Osteocyte (in vitro differentiated cells): ENCODE results near the gene KCNAB2. TPM values are rescaled to one million over a fixed set of nuclear protein-coding genes. Genes with fewer than 3 reads are reported as not detected.

ENCODE experiments used
- DNase-seq: peaks from one replicate; pipeline ENCODE4 v3.0.0; 2021; ENCODE audit warnings: mixed read lengths; ENCODE audit not compliant: unreplicated experiment; ENCODE audit errors: extremely low spot score
- H3K27ac Mint-ChIP-seq: one replicate; pipeline ENCODE4 v1.8.0; 2021; ENCODE audit warnings: mild to moderate bottlenecking, mixed read lengths; ENCODE audit not compliant: unreplicated experiment
- H3K27me3 Mint-ChIP-seq: one replicate; pipeline ENCODE4 v1.8.0; 2021; ENCODE audit warnings: mixed read lengths; ENCODE audit not compliant: unreplicated experiment
- H3K36me3 Mint-ChIP-seq: one replicate; pipeline ENCODE4 v1.8.0; 2021; ENCODE audit warnings: mixed read lengths; ENCODE audit not compliant: unreplicated experiment
- H3K4me1 Mint-ChIP-seq: one replicate; pipeline ENCODE4 v1.8.0; 2021; ENCODE audit warnings: mixed read lengths; ENCODE audit not compliant: unreplicated experiment
- H3K4me3 Mint-ChIP-seq: one replicate; pipeline ENCODE4 v1.8.0; 2021; ENCODE audit warnings: mild to moderate bottlenecking, moderate library complexity, mixed read lengths; ENCODE audit not compliant: unreplicated experiment
- H3K9me3 Mint-ChIP-seq: one replicate; pipeline ENCODE4 v1.8.0; 2021; ENCODE audit warnings: mixed read lengths; ENCODE audit not compliant: unreplicated experiment
- CTCF ChIP-seq: fragments of 200-600 bp; sonication (generic); IDR thresholded peaks from 2 replicates; pipeline ENCODE4 v1.5.0; 2021; ENCODE audit warnings: antibody characterized with exemption, mild to moderate bottlenecking, moderate library complexity
- total RNA-seq: library from RNA; stranded (reverse); gene quantifications from 2 replicates; pipeline ENCODE4 v1.2.1, GENCODE V29; 2021

Gene KCNAB2
- total RNA-seq, 1 donor from 2014 or later = 9.3 TPM

GRCh38 chr1:6136516-6137220, 91.0 kb downstream of the KCNAB2 start:
- Mint-ChIP-seq H3K36me3 (no peaks in the 10 kb centered on the region), H3K4me3 (no peak overlapping the region), H3K9me3 (peaks cover 14% of the 10 kb centered on the region), H3K4me1 (no peaks in the 10 kb centered on the region), H3K27ac (no peak overlapping the region), H3K27me3 (peaks cover 4% of the 10 kb centered on the region)
- no peak for TF ChIP-seq CTCF
- no peak for DNase-seq

DNA sequence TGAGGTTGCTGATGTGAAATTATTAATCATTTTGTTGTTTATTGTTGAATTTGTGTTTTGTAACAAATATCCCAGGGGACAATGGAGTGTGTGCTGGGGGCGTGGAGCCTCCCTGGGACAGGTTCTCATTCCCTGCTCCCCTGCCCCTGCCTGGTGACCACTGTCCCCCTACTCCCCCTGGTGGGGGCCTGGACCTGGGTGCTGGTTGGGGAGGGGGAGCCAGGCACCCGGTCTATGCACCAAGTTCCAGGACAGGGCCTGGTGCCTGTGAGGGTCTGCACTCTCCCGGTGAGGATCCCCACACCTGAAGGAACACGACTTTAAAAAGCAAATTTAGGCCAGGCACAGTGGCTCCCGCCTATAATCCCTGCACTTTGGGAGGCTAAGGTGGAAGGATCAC, 92.1 kb downstream of the KCNAB2 start:
- H3K4me3 Mint-ChIP-seq = no peak overlapping the region

DNA sequence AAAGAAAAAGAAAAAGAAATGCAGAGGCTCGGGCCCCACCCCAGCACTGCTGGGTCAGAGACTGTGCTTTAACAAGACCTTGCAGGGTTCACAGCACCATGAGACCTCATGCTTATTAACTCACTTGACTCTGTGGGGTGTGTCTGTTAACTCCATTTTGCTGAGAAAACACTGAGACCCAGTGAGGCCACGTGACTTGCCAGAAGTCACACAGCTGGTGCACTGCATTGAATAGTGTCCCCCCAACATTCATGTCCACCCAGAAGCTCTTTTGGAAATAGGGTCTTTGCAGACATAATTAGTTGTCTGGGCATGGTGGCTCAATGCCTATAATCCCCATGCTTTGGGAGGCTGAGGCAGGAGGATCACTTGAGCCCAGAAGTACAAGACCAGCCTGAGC, 94.7 kb downstream of the KCNAB2 start:
- Mint-ChIP-seq H3K27me3 (peaks cover 14% of the 10 kb centered on the region), H3K36me3 (no peaks in the 10 kb centered on the region), H3K9me3 (no peaks in the 10 kb centered on the region), H3K4me1 (no peaks in the 10 kb centered on the region), H3K27ac (no peak overlapping the region), H3K4me3 (no peak overlapping the region)
- no peak for TF ChIP-seq CTCF
- no peak for DNase-seq

More for the DNA sequence above, 92.1 kb downstream of the KCNAB2 start:
- TF ChIP-seq CTCF = no peak
- Mint-ChIP-seq H3K9me3 (peaks cover 4% of the 10 kb centered on the region), H3K4me1 (no peaks in the 10 kb centered on the region), H3K27me3 (peaks cover 4% of the 10 kb centered on the region), H3K27ac (no peak overlapping the region), H3K36me3 (no peaks in the 10 kb centered on the region)
- no peak for DNase-seq

GRCh38 chr1:6141592-6141991, 95.9 kb downstream of the KCNAB2 start:
- Mint-ChIP-seq H3K4me1 (no peaks in the 10 kb centered on the region), H3K27ac (no peak overlapping the region), H3K4me3 (no peak overlapping the region), H3K36me3 (no peaks in the 10 kb centered on the region), H3K9me3 (no peaks in the 10 kb centered on the region), H3K27me3 (peaks cover 17% of the 10 kb centered on the region)
- no peak for DNase-seq
- no peak for TF ChIP-seq CTCF

GRCh38 chr1:6142036-6142621, 96.4 kb downstream of the KCNAB2 start:
- no peaks in the 10 kb centered on the region for H3K36me3 Mint-ChIP-seq

More at GRCh38 chr1:6142036-6142621, 96.4 kb downstream of the KCNAB2 start:
- Mint-ChIP-seq H3K9me3 (no peaks in the 10 kb centered on the region), H3K4me1 (no peaks in the 10 kb centered on the region), H3K27ac (no peak overlapping the region), H3K4me3 (no peak overlapping the region), H3K27me3 (peaks cover 16% of the 10 kb centered on the region)
- TF ChIP-seq CTCF = no peak
- DNase-seq = no peak
